ENCODE results near the gene SLC22A12.

GRCh38 chr11:64605244-64605560 is 14.2 kb downstream of the SLC22A12 start:
- TF ChIP-seq CTCF (IDR thresholded peaks at IDR 0.05) (no peak), POLR2A (IDR thresholded peaks at IDR 0.05) (no peak)

Data from right lobe of liver (tissue), 4 donors.